Skeletal muscle tissue (tissue), 4 donors: ENCODE results near the gene OLA1. TPM values are rescaled to one million over a fixed set of nuclear protein-coding genes. Genes with fewer than 3 reads are reported as not detected.

Experiments used
- H3K27ac ChIP-seq: one replicate; pipeline ENCODE4 v1.7.0; 2013; ENCODE audit warnings: mild to moderate bottlenecking, low read depth, low read length, inconsistent platforms
- H3K27me3 ChIP-seq, 3 donors: one replicate each; pipeline ENCODE4 v1.7.0; 2013; ENCODE audit warnings: low read length in 3 of 3; ENCODE audit not compliant: control insufficient read depth in 3 of 3, insufficient read depth in 3 of 3
- H3K36me3 ChIP-seq, 3 donors: one replicate each; pipeline ENCODE4 v1.7.0; 2013; ENCODE audit warnings: low read length in 3 of 3; ENCODE audit not compliant: control insufficient read depth in 3 of 3, insufficient read depth in 3 of 3
- H3K4me1 ChIP-seq, 3 donors: one replicate each; pipeline ENCODE4 v1.7.0; 2013; ENCODE audit warnings: low read length in 3 of 3, mild to moderate bottlenecking in 3 of 3; ENCODE audit not compliant: control insufficient read depth in 3 of 3, insufficient read depth in 3 of 3
- H3K4me3 ChIP-seq, 3 donors: one replicate each; pipeline ENCODE4 v1.7.0; 2013; ENCODE audit warnings: low read length in 3 of 3
- H3K9ac ChIP-seq, 3 donors: one replicate each; pipeline ENCODE4 v1.7.0; 2013; ENCODE audit warnings: low read length in 3 of 3, mild to moderate bottlenecking in 3 of 3, moderate library complexity in 2 of 3, low read depth in 1 of 3
- H3K9me3 ChIP-seq, 3 donors: one replicate each; pipeline ENCODE4 v1.7.0; 2013; ENCODE audit warnings: low read length in 3 of 3; ENCODE audit not compliant: control insufficient read depth in 3 of 3
- total RNA-seq: library from RNA; depleted of rRNA; stranded (reverse); fragments of >200 nt; gene quantifications from one replicate; pipeline ENCODE4 v1.2.3, GENCODE V29; 2014
- donor health status: Osteomylitis.

Gene OLA1
- total RNA-seq, 1 donor from 2014 or later = 90.3 TPM

GRCh38 chr2:174233771-174234275 is 14.5 kb downstream of the OLA1 start:
- Histone ChIP-seq H3K9ac (no peak overlapping the region), H3K9me3 (no peaks in the 10 kb centered on the region), H3K27me3 (no peaks in the 10 kb centered on the region), H3K36me3 (no peaks in the 10 kb centered on the region), H3K4me1 (no peaks in the 10 kb centered on the region), H3K4me3 (no peak overlapping the region), H3K27ac (no peak overlapping the region)

- peaks cover 0 to 2% (median 0%) of the 10 kb centered on the region in 3 donors for H3K36me3 ChIP-seq
- H3K4me1 ChIP-seq = no peaks in the 10 kb centered on the region
- H3K9me3 ChIP-seq = no peaks in the 10 kb centered on the region
- no peak overlapping the region for H3K27ac ChIP-seq
- H3K27me3 ChIP-seq = no peaks in the 10 kb centered on the region
- no peak overlapping the region for H3K4me3 ChIP-seq
- H3K9ac ChIP-seq = no peak overlapping the region
These were observed 20.6 kb downstream of the OLA1 start for GRCh38 chr2:174227748-174228147.

DNA sequence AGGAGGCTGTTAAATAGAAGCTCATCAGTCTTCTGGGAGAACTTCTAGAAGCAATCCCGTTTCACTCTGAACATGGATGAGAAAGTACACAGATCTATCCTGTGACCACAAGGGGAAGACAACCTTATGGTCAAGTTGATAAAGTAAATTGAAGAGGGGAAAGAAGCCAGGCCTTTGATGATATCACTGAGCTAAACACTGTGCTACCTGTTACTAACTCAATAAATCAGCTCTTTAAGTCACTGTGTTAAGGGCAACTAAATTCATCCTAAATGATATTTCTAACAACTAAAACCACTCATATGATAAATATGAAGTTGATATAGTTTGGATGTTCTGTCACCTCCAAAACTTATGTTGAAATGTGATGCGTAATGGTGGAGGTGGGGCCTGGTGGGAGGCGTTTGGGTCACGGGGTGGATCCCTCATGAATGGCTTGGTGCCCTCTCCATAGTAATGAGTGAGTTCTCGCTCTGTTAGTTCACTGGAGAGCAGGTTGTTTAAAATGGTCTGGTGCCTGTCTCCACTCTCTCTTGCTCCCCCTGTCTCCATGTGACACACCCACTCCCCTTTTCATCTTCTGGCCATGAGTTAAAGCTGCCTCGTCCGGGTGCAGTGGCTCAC is 23.6 kb downstream of the OLA1 start:
- H3K27me3 ChIP-seq = no peaks in the 10 kb centered on the region
- no peak overlapping the region for H3K4me3 ChIP-seq
- H3K9me3 ChIP-seq = no peaks in the 10 kb centered on the region
- H3K27ac ChIP-seq = no peak overlapping the region
- peaks cover 0 to 5% (median 0%) of the 10 kb centered on the region in 3 donors for H3K36me3 ChIP-seq
- H3K9ac ChIP-seq = no peak overlapping the region
- H3K4me1 ChIP-seq = no peaks in the 10 kb centered on the region

- peaks cover 0 to 5% (median 0%) of the 10 kb centered on the region in 3 donors for H3K36me3 ChIP-seq
- no peaks in the 10 kb centered on the region for H3K27me3 ChIP-seq
These were observed 24.2 kb downstream of the OLA1 start for GRCh38 chr2:174224125-174224524.

DNA sequence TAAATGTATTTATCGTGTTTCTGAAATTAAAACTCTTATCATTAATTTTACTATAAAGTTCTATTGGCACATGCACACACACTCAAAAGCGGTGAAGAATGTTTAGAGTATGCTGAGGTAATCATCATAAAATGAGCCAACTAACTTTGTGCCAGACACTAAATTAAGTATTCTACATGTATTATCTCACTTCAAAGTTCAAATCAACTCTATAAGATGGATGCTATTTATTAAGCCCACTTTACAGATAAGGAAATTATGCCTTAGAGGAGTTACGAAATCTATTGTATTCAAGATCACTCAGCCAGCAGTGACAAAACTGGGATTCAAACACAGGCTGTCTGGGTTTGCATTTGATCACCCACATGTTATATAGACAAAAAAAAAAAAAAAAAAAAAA is 24.9 kb downstream of the OLA1 start:
- Histone ChIP-seq H3K36me3 (peaks cover 0 to 5% (median 0%) of the 10 kb centered on the region in 3 donors), H3K4me3 (no peak overlapping the region), H3K4me1 (no peaks in the 10 kb centered on the region)

More at GRCh38 chr2:174224125-174224524, 24.2 kb downstream of the OLA1 start:
- Histone ChIP-seq H3K4me1 (no peaks in the 10 kb centered on the region), H3K9me3 (no peaks in the 10 kb centered on the region), H3K9ac (no peak overlapping the region), H3K27ac (no peak overlapping the region), H3K4me3 (no peak overlapping the region)

DNA sequence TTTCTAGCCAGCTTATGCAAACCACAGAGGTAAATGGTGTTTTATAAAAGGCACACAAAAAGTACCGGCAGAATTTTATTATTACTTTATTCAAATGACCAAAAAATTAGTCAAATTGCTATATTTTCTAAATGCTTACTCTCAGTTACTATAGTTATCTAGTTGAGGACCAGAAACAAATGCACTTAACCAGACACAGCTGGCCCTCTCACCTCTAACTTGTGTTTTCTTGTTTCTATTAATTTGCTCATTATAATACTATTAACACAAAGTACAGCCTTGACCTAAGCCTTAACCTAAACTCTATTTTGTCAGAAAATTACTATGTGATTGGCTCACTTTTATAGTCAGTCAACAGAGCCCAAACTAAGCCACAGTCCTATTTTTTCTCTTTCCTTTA is 26.2 kb downstream of the OLA1 start:
- Histone ChIP-seq H3K27me3 (no peaks in the 10 kb centered on the region), H3K9ac (no peak overlapping the region), H3K36me3 (peaks cover 0 to 5% (median 0%) of the 10 kb centered on the region in 3 donors)

More for the DNA sequence above, 24.9 kb downstream of the OLA1 start:
- Histone ChIP-seq H3K9me3 (no peaks in the 10 kb centered on the region), H3K27me3 (no peaks in the 10 kb centered on the region), H3K27ac (no peak overlapping the region), H3K9ac (no peak overlapping the region)

GRCh38 chr2:174219321-174219720 is 29.0 kb downstream of the OLA1 start:
- no peak overlapping the region for H3K27ac ChIP-seq
- no peaks in the 10 kb centered on the region for H3K4me1 ChIP-seq
- H3K4me3 ChIP-seq = no peak overlapping the region
- H3K9me3 ChIP-seq = no peaks in the 10 kb centered on the region
- H3K36me3 ChIP-seq = peaks cover 0 to 5% (median 3%) of the 10 kb centered on the region in 3 donors
- no peaks in the 10 kb centered on the region for H3K27me3 ChIP-seq
- H3K9ac ChIP-seq = no peak overlapping the region

More for the DNA sequence above, 26.2 kb downstream of the OLA1 start:
- H3K27ac ChIP-seq = no peak overlapping the region
- no peaks in the 10 kb centered on the region for H3K4me1 ChIP-seq
- no peaks in the 10 kb centered on the region for H3K9me3 ChIP-seq
- no peak overlapping the region for H3K4me3 ChIP-seq

DNA sequence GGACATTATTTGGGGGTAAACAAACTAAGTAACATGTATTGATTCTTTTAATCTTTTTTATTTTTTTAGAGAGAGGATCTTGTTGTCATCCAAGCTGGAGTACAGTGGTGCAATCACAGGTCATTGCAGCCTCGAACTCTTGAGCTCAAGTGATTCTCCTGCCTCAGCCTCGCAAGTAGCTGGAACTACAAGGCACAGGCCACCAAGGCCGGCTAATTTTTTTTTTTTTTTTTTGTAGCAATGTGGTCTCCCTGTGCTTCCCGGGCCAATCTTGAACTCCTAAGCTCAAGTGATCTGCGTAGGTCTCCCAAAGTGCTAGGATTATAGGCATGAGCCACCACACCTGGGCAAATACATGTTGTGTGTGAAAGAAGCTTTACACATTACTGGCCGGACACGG is 29.6 kb downstream of the OLA1 start:
- Histone ChIP-seq H3K9me3 (no peaks in the 10 kb centered on the region), H3K36me3 (peaks cover 0 to 3% (median 3%) of the 10 kb centered on the region in 3 donors), H3K27ac (no peak overlapping the region), H3K9ac (no peak overlapping the region), H3K4me3 (no peak overlapping the region), H3K4me1 (no peaks in the 10 kb centered on the region), H3K27me3 (no peaks in the 10 kb centered on the region)

DNA sequence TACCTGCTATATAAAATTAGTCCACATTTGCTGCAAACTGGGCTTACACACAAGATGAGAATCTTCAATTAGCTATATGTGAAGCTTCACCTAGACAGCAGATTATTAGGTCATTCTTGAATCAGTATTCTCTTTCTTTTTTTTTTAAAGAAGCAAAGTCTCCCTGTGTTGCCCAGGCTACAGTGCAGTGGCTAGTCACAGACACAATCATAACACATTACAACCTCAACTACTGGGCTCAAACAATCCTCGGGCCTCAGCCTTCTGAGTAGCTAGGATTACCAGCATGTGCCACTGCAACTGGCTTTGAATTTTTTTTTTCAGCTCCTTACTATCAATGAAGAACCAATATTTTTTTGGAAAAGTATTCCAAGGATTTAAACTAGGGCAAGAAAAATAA is 30.5 kb downstream of the OLA1 start:
- no peak overlapping the region for H3K27ac ChIP-seq
- peaks cover 0 to 3% (median 3%) of the 10 kb centered on the region in 3 donors for H3K36me3 ChIP-seq
- no peaks in the 10 kb centered on the region for H3K27me3 ChIP-seq
- no peak overlapping the region for H3K9ac ChIP-seq
- H3K4me1 ChIP-seq = no peaks in the 10 kb centered on the region
- H3K4me3 ChIP-seq = no peak overlapping the region
- H3K9me3 ChIP-seq = no peaks in the 10 kb centered on the region

- H3K4me1 ChIP-seq = no peaks in the 10 kb centered on the region
- no peak overlapping the region for H3K27ac ChIP-seq
- H3K9me3 ChIP-seq = no peaks in the 10 kb centered on the region
- H3K9ac ChIP-seq = no peak overlapping the region
- H3K27me3 ChIP-seq = no peaks in the 10 kb centered on the region
- peaks cover 0 to 3% (median 0%) of the 10 kb centered on the region in 3 donors for H3K36me3 ChIP-seq
- no peak overlapping the region for H3K4me3 ChIP-seq
These were observed 36.4 kb downstream of the OLA1 start for GRCh38 chr2:174211954-174212353.
